AG04450 (cell line): Measurements from ENCODE around the gene FBXW5. TPM values are rescaled to one million over a fixed set of nuclear protein-coding genes. Genes with fewer than 3 reads are reported as not detected.

Experiments used
- CTCF ChIA-PET: fragments of 300-600, 350-600 bp; formaldehyde crosslinking; extraction: SDS; loops from one replicate; lab custom pipeline; 2022; ENCODE audit warnings: antibody characterized with exemption, inconsistent platforms; lab: Charles Lee
- POLR2A ChIA-PET: fragments of 350-600 bp; formaldehyde crosslinking; extraction: SDS; loops from one replicate; lab custom pipeline; 2021; ENCODE audit warnings: antibody characterized with exemption, inconsistent platforms; lab: Yijun Ruan, JAX
- DNase-seq: peaks from one replicate; pipeline ENCODE4 v3.0.0-alpha.2; 2011; ENCODE audit warnings: low read depth, low spot score
- H3K27ac ChIP-seq: one replicate; pipeline ENCODE4 v1.5.1; 2012; ENCODE audit warnings: low read depth, low read length, control low read depth
- H3K27me3 ChIP-seq: one replicate; pipeline ENCODE4 v1.6.0; 2012; ENCODE audit warnings: low read length; ENCODE audit not compliant: control insufficient read depth, insufficient read depth
- H3K4me3 ChIP-seq: 2 replicates; pipeline ENCODE4 v1.5.1; 2011; ENCODE audit warnings: mild to moderate bottlenecking, low read depth, low read length, control low read depth
- H3K9me3 ChIP-seq: 2 replicates; pipeline ENCODE4 v1.5.1; 2012; ENCODE audit warnings: low read length; ENCODE audit not compliant: control insufficient read depth, insufficient read depth
- polyA plus RNA-seq: library from polyadenylated mRNA; depleted of rRNA; stranded (reverse); fragments of >200 nt; gene quantifications from 2 replicates; pipeline ENCODE4 v1.2.3, GENCODE V29; 2011; rRNA removed
- TF ChIP-seq, protein P1 (sequence below): IDR thresholded peaks from 2 replicates; pipeline ENCODE4 v1.5.1; 2011; ENCODE audit warnings: low read depth, low read length, control low read depth, inconsistent platforms

Gene FBXW5
- polyA plus RNA-seq, 1 experiment: 31.2 TPM

DNA sequence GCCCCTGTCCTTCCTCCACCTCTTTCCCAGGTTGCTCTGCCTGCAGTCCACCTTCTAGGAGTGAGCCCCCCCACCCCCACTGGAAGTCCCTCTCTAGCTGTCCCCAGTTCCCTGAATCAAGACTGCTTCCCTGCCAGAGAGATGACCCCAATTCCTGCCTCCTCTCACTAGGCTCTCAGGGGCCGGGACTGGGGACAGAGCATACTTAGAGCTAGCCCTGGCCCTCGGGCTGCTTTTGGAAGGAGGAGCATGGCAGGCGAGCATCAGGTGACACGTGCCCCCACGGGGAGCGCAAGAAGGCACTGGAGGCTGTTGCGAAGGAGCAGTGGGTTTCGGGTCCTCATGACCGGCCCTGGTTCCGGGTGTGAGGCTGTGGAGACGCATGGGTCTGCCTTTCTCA is 48.5 kb downstream of the FBXW5 start:
- ChIA-PET POLR2A (no interaction called here), CTCF (no interaction called here)
- no peak overlapping the region for H3K27ac ChIP-seq
- H3K27me3 ChIP-seq: no peaks in the 10 kb centered on the region
- no peaks in the 10 kb centered on the region for H3K9me3 ChIP-seq
- no peak for DNase-seq
- TF ChIP-seq, protein P1, sequence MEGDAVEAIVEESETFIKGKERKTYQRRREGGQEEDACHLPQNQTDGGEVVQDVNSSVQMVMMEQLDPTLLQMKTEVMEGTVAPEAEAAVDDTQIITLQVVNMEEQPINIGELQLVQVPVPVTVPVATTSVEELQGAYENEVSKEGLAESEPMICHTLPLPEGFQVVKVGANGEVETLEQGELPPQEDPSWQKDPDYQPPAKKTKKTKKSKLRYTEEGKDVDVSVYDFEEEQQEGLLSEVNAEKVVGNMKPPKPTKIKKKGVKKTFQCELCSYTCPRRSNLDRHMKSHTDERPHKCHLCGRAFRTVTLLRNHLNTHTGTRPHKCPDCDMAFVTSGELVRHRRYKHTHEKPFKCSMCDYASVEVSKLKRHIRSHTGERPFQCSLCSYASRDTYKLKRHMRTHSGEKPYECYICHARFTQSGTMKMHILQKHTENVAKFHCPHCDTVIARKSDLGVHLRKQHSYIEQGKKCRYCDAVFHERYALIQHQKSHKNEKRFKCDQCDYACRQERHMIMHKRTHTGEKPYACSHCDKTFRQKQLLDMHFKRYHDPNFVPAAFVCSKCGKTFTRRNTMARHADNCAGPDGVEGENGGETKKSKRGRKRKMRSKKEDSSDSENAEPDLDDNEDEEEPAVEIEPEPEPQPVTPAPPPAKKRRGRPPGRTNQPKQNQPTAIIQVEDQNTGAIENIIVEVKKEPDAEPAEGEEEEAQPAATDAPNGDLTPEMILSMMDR: no peak
- H3K4me3 ChIP-seq: no peak overlapping the region

DNA sequence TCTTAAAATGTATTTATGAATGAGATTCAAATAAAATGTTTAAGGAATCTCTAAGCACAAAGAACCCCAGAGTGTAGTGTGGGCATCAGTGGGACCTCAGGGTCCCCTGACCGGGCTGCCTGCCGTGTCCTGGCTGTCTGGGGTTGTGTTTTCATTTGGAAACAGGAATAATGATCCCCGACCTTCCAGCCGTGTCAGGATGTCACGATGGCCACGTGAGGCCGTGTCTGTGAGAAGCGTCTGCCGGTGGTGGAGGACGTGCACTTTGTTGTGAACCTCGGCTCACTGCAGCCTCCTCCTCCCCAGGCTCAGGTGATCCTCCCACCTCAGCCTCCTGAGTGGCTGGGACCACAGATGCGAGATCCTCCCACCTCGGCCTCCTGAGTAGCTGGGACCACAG is 53.9 kb downstream of the FBXW5 start:
- POLR2A ChIA-PET: no interaction called here
- TF ChIP-seq, protein P1: no peak
- no peak overlapping the region for H3K27ac ChIP-seq
- CTCF ChIA-PET: no interaction called here
- H3K27me3 ChIP-seq: no peaks in the 10 kb centered on the region
- H3K9me3 ChIP-seq: no peaks in the 10 kb centered on the region; the same call in 1 of the 2 replicates
- no peak for DNase-seq
- no peak overlapping the region for H3K4me3 ChIP-seq

Other genes with a start within 250 kb of the FBXW5 start
- gene DIPK1B, start 232.2 kb downstream of the FBXW5 start, polyA plus RNA-seq: 2.8 and 3.6 TPM in 2 replicates
- not detected in 2 replicates for gene LCN10, start 201.8 kb downstream of the FBXW5 start, polyA plus RNA-seq
- gene LCN6, start 196.2 kb downstream of the FBXW5 start, polyA plus RNA-seq: not detected in 2 replicates
- gene LCN8, start 186.5 kb downstream of the FBXW5 start, polyA plus RNA-seq: not detected in 2 replicates
- gene LCN15, start 180.2 kb downstream of the FBXW5 start, polyA plus RNA-seq: not detected in 2 replicates
- 34.9 and 44.3 TPM in 2 replicates for gene TMEM141, start 153.4 kb downstream of the FBXW5 start, polyA plus RNA-seq
- gene CCDC183, start 148.4 kb downstream of the FBXW5 start, polyA plus RNA-seq: 0.05 and 0.21 TPM in 2 replicates
- gene RABL6, start 136.8 kb downstream of the FBXW5 start, polyA plus RNA-seq: 35.4 and 41.1 TPM in 2 replicates
- 0.26 and 0.42 TPM in 2 replicates for gene AJM1, start 102.3 kb downstream of the FBXW5 start, polyA plus RNA-seq
- 91.6 and 116 TPM in 2 replicates for gene PHPT1, start 95.3 kb downstream of the FBXW5 start, polyA plus RNA-seq
- gene MAMDC4, start 92.4 kb downstream of the FBXW5 start, polyA plus RNA-seq: 0.63 and 0.86 TPM in 2 replicates
- gene EDF1, start 78.4 kb downstream of the FBXW5 start, polyA plus RNA-seq: 445 and 453 TPM in 2 replicates
- gene TRAF2, start 58.2 kb downstream of the FBXW5 start, polyA plus RNA-seq: 6.1 and 6.9 TPM in 2 replicates
- 0.41 TPM in 1 of 2 replicates, not detected in the other for gene C8G, start 505 bp upstream of the FBXW5 start, polyA plus RNA-seq
- gene LCN12, start 7.5 kb upstream of the FBXW5 start, polyA plus RNA-seq: not detected in 2 replicates
- 7.8 and 9.6 TPM in 2 replicates for gene PTGDS, start 32.8 kb upstream of the FBXW5 start, polyA plus RNA-seq
- gene LCNL1, start 38.3 kb upstream of the FBXW5 start, polyA plus RNA-seq: 1.5 TPM in 2 replicates
- gene PAXX, start 47.7 kb upstream of the FBXW5 start, polyA plus RNA-seq: 6.0 and 6.7 TPM in 2 replicates
- gene CLIC3, start 51.8 kb upstream of the FBXW5 start, polyA plus RNA-seq: 0.42 and 0.63 TPM in 2 replicates
- 4.7 and 8.8 TPM in 2 replicates for gene ABCA2, start 83.5 kb upstream of the FBXW5 start, polyA plus RNA-seq
- not detected in 2 replicates for gene FUT7, start 87.3 kb upstream of the FBXW5 start, polyA plus RNA-seq
- 8.9 and 16.5 TPM in 2 replicates for gene NPDC1, start 101.4 kb upstream of the FBXW5 start, polyA plus RNA-seq
- gene ENTPD2, start 109.3 kb upstream of the FBXW5 start, polyA plus RNA-seq: not detected in 2 replicates
- gene SAPCD2, start 125.8 kb upstream of the FBXW5 start, polyA plus RNA-seq: 1.5 and 1.8 TPM in 2 replicates
- gene UAP1L1, start 132.8 kb upstream of the FBXW5 start, polyA plus RNA-seq: 5.1 and 6.3 TPM in 2 replicates
- gene MAN1B1, start 142.2 kb upstream of the FBXW5 start, polyA plus RNA-seq: 40.8 and 50.2 TPM in 2 replicates
- gene DPP7, start 170.0 kb upstream of the FBXW5 start, polyA plus RNA-seq: 30.6 and 52.6 TPM in 2 replicates
- 0.04 TPM in 1 of 2 replicates, not detected in the other for gene GRIN1, start 194.4 kb upstream of the FBXW5 start, polyA plus RNA-seq
- not detected in 2 replicates for gene LRRC26, start 225.3 kb upstream of the FBXW5 start, polyA plus RNA-seq
- not detected in 2 replicates for gene TMEM210, start 227.3 kb upstream of the FBXW5 start, polyA plus RNA-seq
- 12.1 and 14.6 TPM in 2 replicates for gene ANAPC2, start 243.8 kb upstream of the FBXW5 start, polyA plus RNA-seq
- 35.0 and 46.9 TPM in 2 replicates for gene SSNA1, start 243.9 kb upstream of the FBXW5 start, polyA plus RNA-seq